PFSK-1 (cell line): Measurements from ENCODE around the gene SHISAL1.

Source experiments
- POLR2AphosphoS5 ChIP-seq: IDR thresholded peaks from 2 replicates; pipeline ENCODE4 v1.6.1; 2012; ENCODE audit warnings: low read depth, mild to moderate bottlenecking, control low read depth, low read length, moderate library complexity
- TAF1 ChIP-seq: IDR thresholded peaks from 2 replicates; pipeline ENCODE4 v1.6.1; 2012; ENCODE audit warnings: low read length, control low read depth, borderline replicate concordance; ENCODE audit not compliant: insufficient read depth
- TF ChIP-seq, protein P1 (sequence below), 2 experiments: IDR thresholded peaks; 2 replicates each; pipeline versions ENCODE4 v1.6.1 to v1.8.0; 2011 to 2012; ENCODE audit warnings: low read depth in 2 of 2, low read length in 2 of 2, control low read depth in 1 of 2, inconsistent platforms in 1 of 2, mild to moderate bottlenecking in 1 of 2, moderate library complexity in 1 of 2; ENCODE audit not compliant: insufficient read depth in 1 of 2

DNA sequence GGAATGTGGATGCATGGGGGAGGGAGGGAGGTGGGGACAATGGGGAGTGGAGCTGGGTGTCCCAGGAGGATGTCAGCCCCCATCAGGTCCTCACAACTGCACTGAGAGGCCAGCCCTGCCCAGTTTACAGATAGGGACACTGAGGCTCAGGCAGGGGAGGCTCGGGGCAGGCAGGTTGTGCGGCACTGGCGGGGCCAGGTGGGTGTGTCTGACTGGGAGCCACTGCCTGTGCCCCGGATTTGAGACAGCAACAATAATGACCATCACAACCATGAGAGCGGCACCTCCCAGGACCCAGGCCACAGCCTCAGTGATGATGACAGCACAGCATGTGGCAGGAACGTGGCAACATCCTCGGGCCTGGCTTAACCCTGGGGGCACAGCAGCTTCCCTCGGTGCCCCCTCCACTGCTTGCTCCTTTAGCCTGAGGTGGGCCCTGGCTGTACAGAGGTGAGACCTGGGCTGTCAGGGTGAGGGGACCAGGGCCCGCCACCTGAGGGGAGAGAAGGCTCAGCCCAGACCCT is 32.0 kb downstream of the SHISAL1 start:
- TF ChIP-seq, protein P1, sequence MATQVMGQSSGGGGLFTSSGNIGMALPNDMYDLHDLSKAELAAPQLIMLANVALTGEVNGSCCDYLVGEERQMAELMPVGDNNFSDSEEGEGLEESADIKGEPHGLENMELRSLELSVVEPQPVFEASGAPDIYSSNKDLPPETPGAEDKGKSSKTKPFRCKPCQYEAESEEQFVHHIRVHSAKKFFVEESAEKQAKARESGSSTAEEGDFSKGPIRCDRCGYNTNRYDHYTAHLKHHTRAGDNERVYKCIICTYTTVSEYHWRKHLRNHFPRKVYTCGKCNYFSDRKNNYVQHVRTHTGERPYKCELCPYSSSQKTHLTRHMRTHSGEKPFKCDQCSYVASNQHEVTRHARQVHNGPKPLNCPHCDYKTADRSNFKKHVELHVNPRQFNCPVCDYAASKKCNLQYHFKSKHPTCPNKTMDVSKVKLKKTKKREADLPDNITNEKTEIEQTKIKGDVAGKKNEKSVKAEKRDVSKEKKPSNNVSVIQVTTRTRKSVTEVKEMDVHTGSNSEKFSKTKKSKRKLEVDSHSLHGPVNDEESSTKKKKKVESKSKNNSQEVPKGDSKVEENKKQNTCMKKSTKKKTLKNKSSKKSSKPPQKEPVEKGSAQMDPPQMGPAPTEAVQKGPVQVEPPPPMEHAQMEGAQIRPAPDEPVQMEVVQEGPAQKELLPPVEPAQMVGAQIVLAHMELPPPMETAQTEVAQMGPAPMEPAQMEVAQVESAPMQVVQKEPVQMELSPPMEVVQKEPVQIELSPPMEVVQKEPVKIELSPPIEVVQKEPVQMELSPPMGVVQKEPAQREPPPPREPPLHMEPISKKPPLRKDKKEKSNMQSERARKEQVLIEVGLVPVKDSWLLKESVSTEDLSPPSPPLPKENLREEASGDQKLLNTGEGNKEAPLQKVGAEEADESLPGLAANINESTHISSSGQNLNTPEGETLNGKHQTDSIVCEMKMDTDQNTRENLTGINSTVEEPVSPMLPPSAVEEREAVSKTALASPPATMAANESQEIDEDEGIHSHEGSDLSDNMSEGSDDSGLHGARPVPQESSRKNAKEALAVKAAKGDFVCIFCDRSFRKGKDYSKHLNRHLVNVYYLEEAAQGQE (IDR thresholded peaks at IDR 0.05; ENCODE audit: insufficient read depth in 1 of 2, low read depth in 2 of 2, low read length in 2 of 2) = no peak
- TF ChIP-seq TAF1 (no peak), POLR2AphosphoS5 (no peak)
